ENCODE results near the gene BET1. TPM values are rescaled to one million over a fixed set of nuclear protein-coding genes. Genes with fewer than 3 reads are reported as not detected.

BET1 gene
- total RNA-seq, 1 donor from 2014 or later = 35.5 TPM

DNA sequence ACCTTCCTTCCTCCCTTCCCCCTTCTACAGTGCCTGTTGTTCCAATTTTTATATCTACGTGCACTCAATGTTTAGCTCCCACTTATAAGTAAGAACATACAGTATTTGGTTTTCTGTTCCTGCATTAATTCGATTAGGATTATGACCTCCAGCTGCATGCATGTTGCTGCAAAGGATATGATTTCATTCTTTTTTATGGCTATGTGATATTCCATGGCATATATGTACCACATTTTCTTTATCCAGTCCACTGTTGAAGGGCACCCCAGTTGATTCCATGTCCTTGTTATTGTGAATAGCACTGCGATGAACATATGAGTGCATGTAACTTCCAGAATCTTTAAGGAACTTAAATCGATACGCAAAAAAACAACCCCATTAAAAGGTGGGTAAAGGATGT lies 39.9 kb downstream of the BET1 start:
- H3K4me3 ChIP-seq (ENCODE audit: low read depth, low read length) = no peak overlapping the region
- TF ChIP-seq CTCF (conservative IDR thresholded peaks at IDR 0.05; ENCODE audit: low read depth, low read length) = no peak
- DNase-seq (ENCODE audit: low read depth) = no peak

- TF ChIP-seq CTCF (conservative IDR thresholded peaks at IDR 0.05; ENCODE audit: low read depth, low read length) = no peak
- DNase-seq (ENCODE audit: low read depth) = no peak
- no peak overlapping the region for H3K4me3 ChIP-seq (ENCODE audit: low read depth, low read length)
Observed at GRCh38 chr7:93960986-93961385, 43.2 kb downstream of the BET1 start.

DNA sequence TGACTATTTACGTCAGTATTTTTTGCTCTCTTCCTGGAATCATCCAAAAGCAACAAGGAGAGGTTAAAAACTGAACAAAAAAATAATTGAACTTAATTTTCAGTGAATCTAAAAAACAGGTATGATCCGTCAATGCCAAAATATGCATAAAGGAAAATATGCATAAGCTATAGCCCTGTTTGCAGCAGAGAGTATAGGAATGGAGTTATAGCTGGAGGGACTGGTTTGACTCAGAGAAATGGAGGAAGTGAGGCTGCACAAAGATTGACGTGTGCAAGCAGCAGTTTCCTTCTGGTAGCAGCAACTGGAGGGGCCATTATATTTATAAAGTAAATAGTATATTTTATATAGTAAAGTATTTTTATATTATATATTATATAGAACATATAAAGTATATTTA lies 45.5 kb downstream of the BET1 start:
- H3K4me3 ChIP-seq (ENCODE audit: low read depth, low read length) = no peak overlapping the region
- TF ChIP-seq CTCF (conservative IDR thresholded peaks at IDR 0.05; ENCODE audit: low read depth, low read length) = no peak
- no peak for DNase-seq (ENCODE audit: low read depth)

DNA sequence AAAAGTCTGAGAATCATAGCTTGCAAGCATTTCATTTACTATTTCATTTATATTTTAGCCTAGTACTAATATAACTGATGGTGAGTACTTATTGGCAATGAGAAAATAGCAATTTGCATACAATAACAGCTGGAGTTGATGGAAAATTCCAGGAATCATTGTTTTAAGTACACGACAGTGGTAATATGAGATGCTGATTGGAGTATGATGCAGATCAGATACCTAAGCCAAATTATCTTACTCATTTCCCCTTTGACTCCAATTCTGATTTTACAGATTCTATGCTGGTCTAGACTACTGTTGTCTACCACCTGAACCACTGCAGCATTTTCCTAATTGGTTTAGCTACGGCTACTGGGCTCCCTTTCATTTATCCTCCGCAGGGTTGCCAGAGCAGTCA lies 45.9 kb downstream of the BET1 start:
- DNase-seq (ENCODE audit: low read depth) = no peak
- no peak overlapping the region for H3K4me3 ChIP-seq (ENCODE audit: low read depth, low read length)
- no peak for TF ChIP-seq CTCF (conservative IDR thresholded peaks at IDR 0.05; ENCODE audit: low read depth, low read length)

DNA sequence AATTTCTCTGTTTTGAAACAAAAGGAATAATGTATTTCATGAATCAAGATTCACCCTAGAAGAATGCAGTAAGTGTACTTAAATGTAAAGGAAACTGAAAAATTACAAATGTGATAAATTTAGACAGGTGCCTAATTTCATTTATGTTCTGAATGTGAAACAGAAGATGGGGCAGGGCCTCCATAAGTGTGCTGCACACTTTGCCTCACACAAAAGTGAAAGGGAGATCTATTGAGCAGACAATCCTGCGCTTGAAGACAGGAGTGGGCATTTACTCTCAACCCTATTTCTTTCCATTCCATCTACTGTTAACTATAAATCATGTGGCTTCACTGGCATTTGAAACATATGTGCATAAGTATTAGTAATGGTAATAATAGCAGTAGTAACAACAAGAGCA lies 46.4 kb downstream of the BET1 start:
- no peak overlapping the region for H3K4me3 ChIP-seq (ENCODE audit: low read depth, low read length)
- no peak for TF ChIP-seq CTCF (conservative IDR thresholded peaks at IDR 0.05; ENCODE audit: low read depth, low read length)
- DNase-seq (ENCODE audit: low read depth) = no peak

DNA sequence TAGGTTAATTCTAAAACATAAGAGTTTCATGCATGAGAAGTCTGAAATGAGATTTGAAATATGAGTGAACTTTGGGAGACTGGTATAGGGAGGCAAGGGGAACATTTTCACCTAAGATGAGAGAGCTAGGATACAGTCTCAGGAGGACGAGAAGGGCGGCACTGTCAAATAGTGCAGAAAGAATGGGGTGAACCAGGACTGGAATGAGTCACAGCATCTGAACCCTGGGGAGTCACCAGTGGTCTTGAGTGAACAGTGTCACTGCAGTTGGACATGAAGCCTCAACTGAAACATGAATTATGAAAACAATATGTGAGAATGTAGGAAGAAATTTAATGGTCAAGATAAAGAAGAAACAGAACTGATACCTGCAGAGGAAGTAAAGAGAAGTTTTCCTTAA lies 48.9 kb downstream of the BET1 start:
- no peak for DNase-seq (ENCODE audit: low read depth)
- no peak overlapping the region for H3K4me3 ChIP-seq (ENCODE audit: low read depth, low read length)
- TF ChIP-seq CTCF (conservative IDR thresholded peaks at IDR 0.05; ENCODE audit: low read depth, low read length) = no peak

DNA sequence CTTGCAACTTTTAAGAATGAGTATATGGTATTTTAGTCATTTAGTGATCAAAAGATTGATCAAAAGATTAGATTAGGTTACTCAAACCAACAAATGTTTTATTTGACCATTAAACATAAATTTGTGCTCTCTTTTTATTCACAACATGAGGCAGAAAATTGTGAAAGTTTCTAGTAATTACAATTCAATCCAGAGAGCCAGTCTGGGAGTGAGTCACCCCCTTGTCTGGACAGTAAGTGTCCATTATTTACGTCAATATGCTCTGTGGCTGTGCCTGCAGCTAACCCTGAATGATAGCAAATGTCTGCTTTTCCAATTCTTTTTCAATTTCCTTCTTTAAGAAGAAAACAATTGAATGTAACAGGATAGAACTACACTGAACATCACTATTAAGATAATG lies 54.7 kb downstream of the BET1 start:
- no peak overlapping the region for H3K4me3 ChIP-seq (ENCODE audit: low read depth, low read length)
- DNase-seq (ENCODE audit: low read depth) = no peak
- no peak for TF ChIP-seq CTCF (conservative IDR thresholded peaks at IDR 0.05; ENCODE audit: low read depth, low read length)
